Prostate gland (tissue), 2 donors: ENCODE data around the gene SNAPC4. TPM values are rescaled to one million over a fixed set of nuclear protein-coding genes. Genes with fewer than 3 reads are reported as not detected.

Experiments used
- DNase-seq: peaks from one replicate; pipeline ENCODE4 v3.0.0-alpha.2; 2019; ENCODE audit warnings: low spot score
- H3K27ac ChIP-seq, 2 donors: fragments of 200-600 bp; sonication (generic); 2 replicates each; pipeline ENCODE4 v1.5.1; 2017 to 2019
- H3K27me3 ChIP-seq: fragments of 200-600 bp; sonication (generic); replicated peaks from 2 replicates; pipeline ENCODE4 v1.5.1; 2019; ENCODE audit not compliant: insufficient read depth
- H3K36me3 ChIP-seq, 2 donors: fragments of 200-600 bp; sonication (generic); 1 replicate in 1 of 2; 2 replicates in 1 of 2; pipeline versions ENCODE4 v1.5.1 to v1.8.1; 2017 to 2019
- H3K4me1 ChIP-seq: fragments of 200-600 bp; sonication (generic); replicated peaks from 2 replicates; pipeline ENCODE4 v1.5.1; 2019
- H3K4me3 ChIP-seq, 2 donors: fragments of 200-600 bp; sonication (generic); 2 replicates each; pipeline ENCODE4 v1.5.1; 2017 to 2019
- H3K9me3 ChIP-seq: fragments of 200-600 bp; sonication (generic); 2 replicates; pipeline ENCODE4 v1.5.1; 2017
- POLR2A ChIP-seq: fragments of 450-650 bp; IDR thresholded peaks from one replicate; pipeline ENCODE4 v1.6.1; 2016; ENCODE audit warnings: antibody characterized with exemption, mild to moderate bottlenecking
- POLR2AphosphoS5 ChIP-seq: sonication (generic); formaldehyde crosslinking; IDR thresholded peaks from one replicate; pipeline ENCODE4 v1.6.1; 2017; ENCODE audit warnings: antibody characterized with exemption
- WGBS: methylation state at CpG from one replicate; pipeline ENCODE4 v1.1.5; 2018; 5-methylcytosine and 5-hydroxymethylcytosine counted together
- intact Hi-C: fragments of 100-400 bp; cut with DNase I; formaldehyde crosslinking; loops from one replicate; pipeline ENCODE4 v1.14.2; 2022
- total RNA-seq, 2 donors: library from RNA; depleted of rRNA; stranded (reverse); fragments of >200 nt; gene quantifications; one replicate each; pipeline ENCODE4 v1.1.0, GENCODE V29; 2016
- TF ChIP-seq, protein P1 (sequence below), 4 experiments: fragments of 200-600 bp in 2 of 4; fragments of 450-650 bp in 2 of 4; sonication (generic) in 2 of 4; IDR thresholded peaks; 1 replicate in 3 of 4; 2 replicates in 1 of 4; pipeline ENCODE4 v1.5.1; 2016 to 2019; ENCODE audit warnings: antibody characterized with exemption in 4 of 4, mild to moderate bottlenecking in 2 of 4, moderate library complexity in 2 of 4

SNAPC4 gene
- total RNA-seq, 2 donors from 2014 or later = 8.6 to 22.2 TPM

DNA sequence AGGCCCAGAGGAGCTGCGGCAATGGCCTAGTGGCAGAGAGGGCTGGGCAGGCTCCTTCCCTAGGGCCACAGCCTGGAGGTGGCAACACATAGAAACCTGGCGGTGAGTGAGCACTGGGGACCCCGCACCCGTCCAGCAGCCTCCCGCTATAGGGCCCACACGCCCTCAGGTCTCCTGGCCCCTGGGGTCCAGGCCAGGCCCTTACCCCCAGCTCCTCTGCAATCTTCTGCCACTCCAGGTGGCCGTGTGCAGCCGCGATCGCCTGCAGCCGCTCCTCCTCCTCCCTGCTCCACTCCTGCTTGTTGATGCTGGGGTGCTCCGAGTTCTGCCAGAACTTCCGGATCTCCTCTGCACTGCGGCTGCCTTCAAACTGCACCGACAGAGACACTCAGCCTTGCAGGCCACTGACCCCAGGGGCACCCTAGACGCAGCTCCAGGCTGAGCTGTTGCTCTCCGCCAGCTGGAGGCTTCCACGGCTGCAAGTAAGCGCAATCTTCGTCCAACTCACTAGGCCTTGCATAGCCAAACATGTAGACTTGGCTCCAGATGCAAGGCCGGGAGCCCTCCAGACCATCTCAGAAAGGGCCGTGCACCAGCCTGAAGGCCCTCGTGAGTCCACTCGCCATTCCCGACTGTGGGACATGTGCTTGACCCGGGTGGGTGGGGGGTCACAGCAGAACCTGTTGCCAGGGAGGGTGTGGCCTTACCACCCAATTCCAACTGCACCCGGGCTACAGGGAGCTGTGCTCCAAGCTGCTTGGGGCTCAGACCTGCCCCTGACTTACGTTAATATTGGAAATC is 8.0 kb downstream of the SNAPC4 start:
- H3K9me3 ChIP-seq = no peaks in the 10 kb centered on the region
- TF ChIP-seq, protein P1, sequence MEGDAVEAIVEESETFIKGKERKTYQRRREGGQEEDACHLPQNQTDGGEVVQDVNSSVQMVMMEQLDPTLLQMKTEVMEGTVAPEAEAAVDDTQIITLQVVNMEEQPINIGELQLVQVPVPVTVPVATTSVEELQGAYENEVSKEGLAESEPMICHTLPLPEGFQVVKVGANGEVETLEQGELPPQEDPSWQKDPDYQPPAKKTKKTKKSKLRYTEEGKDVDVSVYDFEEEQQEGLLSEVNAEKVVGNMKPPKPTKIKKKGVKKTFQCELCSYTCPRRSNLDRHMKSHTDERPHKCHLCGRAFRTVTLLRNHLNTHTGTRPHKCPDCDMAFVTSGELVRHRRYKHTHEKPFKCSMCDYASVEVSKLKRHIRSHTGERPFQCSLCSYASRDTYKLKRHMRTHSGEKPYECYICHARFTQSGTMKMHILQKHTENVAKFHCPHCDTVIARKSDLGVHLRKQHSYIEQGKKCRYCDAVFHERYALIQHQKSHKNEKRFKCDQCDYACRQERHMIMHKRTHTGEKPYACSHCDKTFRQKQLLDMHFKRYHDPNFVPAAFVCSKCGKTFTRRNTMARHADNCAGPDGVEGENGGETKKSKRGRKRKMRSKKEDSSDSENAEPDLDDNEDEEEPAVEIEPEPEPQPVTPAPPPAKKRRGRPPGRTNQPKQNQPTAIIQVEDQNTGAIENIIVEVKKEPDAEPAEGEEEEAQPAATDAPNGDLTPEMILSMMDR (IDR thresholded peaks at IDR 0.05) = no peak
- no peak for TF ChIP-seq POLR2A
- TF ChIP-seq POLR2AphosphoS5 = no peak
- DNase-seq = no peak
- WGBS = 92% methylated on average over 24 of the region's 28 CpGs
- H3K36me3 ChIP-seq = peaks cover 14 to 27% of the 10 kb centered on the region in 2 donors
- H3K4me1 ChIP-seq = peaks cover 9% of the 10 kb centered on the region
- H3K4me3 ChIP-seq = no peak overlapping the region
- H3K27ac ChIP-seq = no peak overlapping the region
- no peaks in the 10 kb centered on the region for H3K27me3 ChIP-seq
- intact Hi-C loops = no loop called here

DNA sequence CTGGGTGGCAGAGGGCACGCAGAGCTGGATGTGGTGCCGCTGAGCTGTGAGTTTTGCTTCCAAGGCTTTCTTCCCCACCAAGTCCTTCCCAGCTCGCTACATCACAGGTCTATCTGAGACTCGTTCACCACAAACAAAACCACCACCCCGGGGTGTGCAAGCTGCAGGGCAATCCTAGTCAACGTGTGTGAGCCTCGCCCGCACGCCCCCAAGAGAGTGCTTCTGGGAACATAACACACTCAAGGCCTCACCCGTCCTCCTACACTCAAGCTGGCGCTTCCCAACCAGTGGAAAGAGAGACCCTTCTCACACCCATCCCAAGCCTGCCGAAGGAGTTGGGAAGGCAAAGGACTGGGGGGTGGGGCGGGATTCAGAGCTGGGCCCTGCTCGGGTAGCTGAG is 10.6 kb downstream of the SNAPC4 start:
- no peak for DNase-seq
- intact Hi-C loops = no loop called here
- no peaks in the 10 kb centered on the region for H3K27me3 ChIP-seq
- H3K9me3 ChIP-seq = no peaks in the 10 kb centered on the region
- TF ChIP-seq POLR2AphosphoS5 = no peak
- no peak for TF ChIP-seq POLR2A
- TF ChIP-seq, protein P1 (IDR thresholded peaks at IDR 0.05) = no peak
- no peak overlapping the region for H3K4me3 ChIP-seq
- H3K4me1 ChIP-seq = no peaks in the 10 kb centered on the region
- no peak overlapping the region for H3K27ac ChIP-seq
- H3K36me3 ChIP-seq = peaks cover 3 to 20% of the 10 kb centered on the region in 2 donors
- WGBS = 88% methylated on average over 14 of the region's 14 CpGs

DNA sequence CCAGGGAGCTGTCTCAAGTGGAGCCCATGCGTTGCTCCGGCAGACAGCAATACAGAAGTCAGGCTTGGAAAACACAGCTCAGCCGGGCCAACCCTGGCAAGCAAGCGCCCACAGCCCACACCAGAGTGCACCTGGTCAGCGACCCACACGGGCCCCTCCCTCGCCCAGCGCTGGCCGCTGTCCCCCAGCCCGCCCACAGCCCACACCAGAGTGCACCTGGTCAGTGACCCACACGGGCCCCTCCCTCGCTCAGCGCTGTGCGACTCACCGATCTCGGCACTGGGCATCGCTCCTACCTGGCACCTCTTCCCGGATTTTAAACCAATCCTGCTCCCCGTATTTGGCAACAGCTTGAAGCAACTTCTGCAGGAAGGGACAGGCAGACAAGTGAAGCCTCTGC is 12.8 kb downstream of the SNAPC4 start:
- TF ChIP-seq, protein P1 (IDR thresholded peaks at IDR 0.05) = no peak
- TF ChIP-seq POLR2AphosphoS5 (no peak), POLR2A (no peak)
- no peak overlapping the region for H3K4me3 ChIP-seq
- H3K9me3 ChIP-seq = no peaks in the 10 kb centered on the region
- peaks cover 3 to 6% of the 10 kb centered on the region in 2 donors for H3K36me3 ChIP-seq
- H3K27ac ChIP-seq = no peak overlapping the region
- H3K27me3 ChIP-seq = no peaks in the 10 kb centered on the region
- WGBS = 93% methylated on average over 19 of the region's 19 CpGs
- intact Hi-C loops = no loop called here
- DNase-seq = no peak
- H3K4me1 ChIP-seq = no peaks in the 10 kb centered on the region

DNA sequence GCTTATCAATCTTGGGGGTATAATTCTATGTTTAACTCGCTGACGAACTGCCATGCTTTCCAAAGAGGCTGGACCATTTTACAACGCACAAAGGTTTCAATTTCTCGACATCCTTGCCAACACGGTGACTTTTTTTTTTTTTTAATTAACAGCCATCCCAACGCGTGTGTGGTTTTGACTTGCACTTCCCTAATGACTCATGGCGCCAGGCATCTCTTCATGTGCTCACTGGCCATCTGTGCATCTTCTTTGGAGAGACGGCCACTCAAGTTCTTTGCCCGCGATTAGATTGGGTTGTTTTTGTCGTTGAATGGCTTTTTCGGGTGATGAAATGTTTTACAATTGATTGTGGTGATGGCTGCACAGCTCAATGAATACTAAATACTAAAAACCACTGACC is 14.0 kb downstream of the SNAPC4 start:
- H3K27me3 ChIP-seq = no peaks in the 10 kb centered on the region
- DNase-seq = no peak
- H3K27ac ChIP-seq = no peak overlapping the region
- H3K36me3 ChIP-seq = no peaks in the 10 kb centered on the region
- no peak overlapping the region for H3K4me3 ChIP-seq
- intact Hi-C loops = no loop called here
- no peaks in the 10 kb centered on the region for H3K4me1 ChIP-seq
- TF ChIP-seq POLR2A (no peak), POLR2AphosphoS5 (no peak)
- TF ChIP-seq, protein P1 (IDR thresholded peaks at IDR 0.05) = no peak
- no peaks in the 10 kb centered on the region for H3K9me3 ChIP-seq
- 87% methylated on average over 13 of the region's 13 CpGs for WGBS

DNA sequence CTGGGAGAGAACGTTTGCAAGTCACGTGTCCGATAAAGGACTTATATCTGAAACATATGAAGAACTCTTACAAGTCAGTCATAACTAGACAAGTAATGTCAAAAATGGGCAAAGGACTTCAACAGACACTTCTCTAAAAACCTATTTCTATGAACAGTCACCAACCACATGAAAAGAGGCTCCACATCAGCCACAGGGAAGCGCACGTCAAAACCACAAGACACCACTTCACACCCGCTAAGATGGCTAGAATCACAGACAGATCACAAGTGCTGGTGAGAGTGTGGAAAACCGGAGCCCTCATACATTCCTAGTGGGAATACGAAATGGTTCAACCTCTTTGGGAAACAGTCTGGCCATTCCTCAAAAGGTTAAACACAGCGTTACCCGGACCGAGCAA is 15.0 kb downstream of the SNAPC4 start:
- TF ChIP-seq, protein P1 (IDR thresholded peaks at IDR 0.05) = no peak
- no peak for TF ChIP-seq POLR2AphosphoS5
- no peak for TF ChIP-seq POLR2A
- 92% methylated on average over 11 of the region's 11 CpGs for WGBS
- H3K9me3 ChIP-seq = no peaks in the 10 kb centered on the region
- H3K4me1 ChIP-seq = no peaks in the 10 kb centered on the region
- H3K4me3 ChIP-seq = no peak overlapping the region
- DNase-seq = no peak
- intact Hi-C loops = no loop called here
- no peaks in the 10 kb centered on the region for H3K36me3 ChIP-seq
- no peak overlapping the region for H3K27ac ChIP-seq
- H3K27me3 ChIP-seq = no peaks in the 10 kb centered on the region
